Prostate gland (tissue), 2 donors: ENCODE data around the gene TARS3. TPM values are rescaled to one million over a fixed set of nuclear protein-coding genes. Genes with fewer than 3 reads are reported as not detected.

ENCODE experiments used
- DNase-seq: peaks from one replicate; pipeline ENCODE4 v3.0.0-alpha.2; 2019; ENCODE audit warnings: low spot score
- H3K27ac ChIP-seq, 2 donors: fragments of 200-600 bp; sonication (generic); 2 replicates each; pipeline ENCODE4 v1.5.1; 2017 to 2019
- H3K27me3 ChIP-seq: fragments of 200-600 bp; sonication (generic); replicated peaks from 2 replicates; pipeline ENCODE4 v1.5.1; 2019; ENCODE audit not compliant: insufficient read depth
- H3K36me3 ChIP-seq, 2 donors: fragments of 200-600 bp; sonication (generic); 1 replicate in 1 of 2; 2 replicates in 1 of 2; pipeline versions ENCODE4 v1.5.1 to v1.8.1; 2017 to 2019
- H3K4me1 ChIP-seq: fragments of 200-600 bp; sonication (generic); replicated peaks from 2 replicates; pipeline ENCODE4 v1.5.1; 2019
- H3K4me3 ChIP-seq, 2 donors: fragments of 200-600 bp; sonication (generic); 2 replicates each; pipeline ENCODE4 v1.5.1; 2017 to 2019
- H3K9me3 ChIP-seq: fragments of 200-600 bp; sonication (generic); 2 replicates; pipeline ENCODE4 v1.5.1; 2017
- CTCF ChIP-seq, 4 experiments: fragments of 200-600 bp in 2 of 4; fragments of 450-650 bp in 2 of 4; sonication (generic) in 2 of 4; IDR thresholded peaks; 1 replicate in 3 of 4; 2 replicates in 1 of 4; pipeline ENCODE4 v1.5.1; 2016 to 2019; ENCODE audit warnings: antibody characterized with exemption in 4 of 4, mild to moderate bottlenecking in 2 of 4, moderate library complexity in 2 of 4
- POLR2A ChIP-seq: fragments of 450-650 bp; IDR thresholded peaks from one replicate; pipeline ENCODE4 v1.6.1; 2016; ENCODE audit warnings: antibody characterized with exemption, mild to moderate bottlenecking
- POLR2AphosphoS5 ChIP-seq: sonication (generic); formaldehyde crosslinking; IDR thresholded peaks from one replicate; pipeline ENCODE4 v1.6.1; 2017; ENCODE audit warnings: antibody characterized with exemption
- WGBS: methylation state at CpG from one replicate; pipeline ENCODE4 v1.1.5; 2018; 5-methylcytosine and 5-hydroxymethylcytosine counted together
- intact Hi-C: fragments of 100-400 bp; cut with DNase I; formaldehyde crosslinking; loops from one replicate; pipeline ENCODE4 v1.14.2; 2022
- total RNA-seq, 2 donors: library from RNA; depleted of rRNA; stranded (reverse); fragments of >200 nt; gene quantifications; one replicate each; pipeline ENCODE4 v1.1.0, GENCODE V29; 2016

The TARS3 gene
- total RNA-seq, 2 donors from 2014 or later = 16.8 to 22.5 TPM

GRCh38 chr15:101692801-101693598 is 31.3 kb downstream of the TARS3 start:
- Histone ChIP-seq H3K27me3 (no peaks in the 10 kb centered on the region), H3K4me3 (no peak overlapping the region), H3K9me3 (no peaks in the 10 kb centered on the region), H3K36me3 (no peaks in the 10 kb centered on the region), H3K27ac (no peak overlapping the region), H3K4me1 (no peaks in the 10 kb centered on the region)
- DNase-seq = no peak
- intact Hi-C loops = no loop called here
- WGBS = 85% methylated on average over 4 of the region's 4 CpGs
- TF ChIP-seq CTCF (IDR thresholded peaks at IDR 0.05) (no peak), POLR2AphosphoS5 (no peak), POLR2A (no peak)

GRCh38 chr15:101689901-101690300 is 34.4 kb downstream of the TARS3 start:
- no peak overlapping the region for H3K4me3 ChIP-seq
- no peaks in the 10 kb centered on the region for H3K9me3 ChIP-seq
- H3K27ac ChIP-seq = no peak overlapping the region
- no peaks in the 10 kb centered on the region for H3K36me3 ChIP-seq
- TF ChIP-seq POLR2AphosphoS5 (no peak), POLR2A (no peak), CTCF (IDR thresholded peaks at IDR 0.05) (no peak)
- intact Hi-C loops = no loop called here
- H3K27me3 ChIP-seq = no peaks in the 10 kb centered on the region
- no peaks in the 10 kb centered on the region for H3K4me1 ChIP-seq
- 93% methylated on average over 6 of the region's 6 CpGs for WGBS
- no peak for DNase-seq

- no peak overlapping the region for H3K27ac ChIP-seq
- H3K36me3 ChIP-seq = no peaks in the 10 kb centered on the region
- no peaks in the 10 kb centered on the region for H3K9me3 ChIP-seq
- no peaks in the 10 kb centered on the region for H3K27me3 ChIP-seq
- WGBS = 88% methylated on average over 2 of the region's 2 CpGs
- TF ChIP-seq POLR2A (no peak), POLR2AphosphoS5 (no peak), CTCF (IDR thresholded peaks at IDR 0.05) (no peak)
- no peak for DNase-seq
- intact Hi-C loops = no loop called here
- H3K4me3 ChIP-seq = no peak overlapping the region
- H3K4me1 ChIP-seq = no peaks in the 10 kb centered on the region
Measured at GRCh38 chr15:101686718-101687117, 37.6 kb downstream of the TARS3 start.

GRCh38 chr15:101684877-101685276 is 39.4 kb downstream of the TARS3 start:
- H3K36me3 ChIP-seq = no peaks in the 10 kb centered on the region
- no peaks in the 10 kb centered on the region for H3K9me3 ChIP-seq
- H3K27ac ChIP-seq = no peak overlapping the region
- no peak for DNase-seq
- TF ChIP-seq POLR2A (no peak), CTCF (IDR thresholded peaks at IDR 0.05) (no peak), POLR2AphosphoS5 (no peak)
- no peak overlapping the region for H3K4me3 ChIP-seq
- H3K4me1 ChIP-seq = no peaks in the 10 kb centered on the region
- H3K27me3 ChIP-seq = no peaks in the 10 kb centered on the region
- intact Hi-C loops = no loop called here
- WGBS = 92% methylated on average over 3 of the region's 3 CpGs

- Histone ChIP-seq H3K4me1 (no peaks in the 10 kb centered on the region), H3K27ac (no peak overlapping the region), H3K27me3 (no peaks in the 10 kb centered on the region), H3K4me3 (no peak overlapping the region), H3K36me3 (no peaks in the 10 kb centered on the region), H3K9me3 (no peaks in the 10 kb centered on the region)
- WGBS = 67% methylated on average over 1 of the region's 1 CpG
- DNase-seq = no peak
- intact Hi-C loops = no loop called here
- no peak for TF ChIP-seq POLR2A
Measured at GRCh38 chr15:101684384-101684783, 39.9 kb downstream of the TARS3 start.
